ENCODE measurements around the gene UBE2I. TPM values are rescaled to one million over a fixed set of nuclear protein-coding genes. Genes with fewer than 3 reads are reported as not detected.
"Not testable (repeated sequence)": the region's sequence is repeated elsewhere in the genome, so short reads cannot be mapped to it uniquely, and the experiment has no call there.

UBE2I gene
- total RNA-seq, 4 donors from 2014 or later = 54.1 to 119 (median 107) TPM

DNA sequence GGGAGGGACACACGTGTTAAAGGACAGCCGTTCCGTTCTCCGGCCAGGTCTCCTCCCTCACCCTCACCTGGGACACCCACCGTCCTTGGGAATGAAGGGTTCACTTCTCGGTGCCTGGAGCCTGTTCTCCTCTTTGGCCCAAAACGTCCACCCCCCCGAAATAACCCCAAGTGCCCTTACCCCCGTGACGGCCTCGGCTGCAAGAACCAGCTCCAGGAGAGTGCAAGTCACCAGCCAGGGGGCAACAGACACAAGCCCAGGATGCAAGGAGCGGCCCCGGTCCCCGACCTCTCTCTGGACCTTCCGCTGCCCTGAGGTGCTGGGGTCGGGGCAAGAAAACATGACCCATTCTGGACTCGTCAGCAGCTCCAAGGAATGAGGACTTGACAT is 20.0 kb upstream of the UBE2I start:
- Histone ChIP-seq H3K36me3 (no peaks in the 10 kb centered on the region), H3K4me1 (no peaks in the 10 kb centered on the region), H3K27me3 (peaks cover 0 to 4% of the 10 kb centered on the region in 2 donors), H3K9me3 (no peaks in the 10 kb centered on the region), H3K4me3 (no peak overlapping the region), H3K27ac (no peak overlapping the region)
- DNase-seq = no peak
- TF ChIP-seq POLR2A (IDR thresholded peaks at IDR 0.05) = no peak
- TF ChIP-seq, protein P1, sequence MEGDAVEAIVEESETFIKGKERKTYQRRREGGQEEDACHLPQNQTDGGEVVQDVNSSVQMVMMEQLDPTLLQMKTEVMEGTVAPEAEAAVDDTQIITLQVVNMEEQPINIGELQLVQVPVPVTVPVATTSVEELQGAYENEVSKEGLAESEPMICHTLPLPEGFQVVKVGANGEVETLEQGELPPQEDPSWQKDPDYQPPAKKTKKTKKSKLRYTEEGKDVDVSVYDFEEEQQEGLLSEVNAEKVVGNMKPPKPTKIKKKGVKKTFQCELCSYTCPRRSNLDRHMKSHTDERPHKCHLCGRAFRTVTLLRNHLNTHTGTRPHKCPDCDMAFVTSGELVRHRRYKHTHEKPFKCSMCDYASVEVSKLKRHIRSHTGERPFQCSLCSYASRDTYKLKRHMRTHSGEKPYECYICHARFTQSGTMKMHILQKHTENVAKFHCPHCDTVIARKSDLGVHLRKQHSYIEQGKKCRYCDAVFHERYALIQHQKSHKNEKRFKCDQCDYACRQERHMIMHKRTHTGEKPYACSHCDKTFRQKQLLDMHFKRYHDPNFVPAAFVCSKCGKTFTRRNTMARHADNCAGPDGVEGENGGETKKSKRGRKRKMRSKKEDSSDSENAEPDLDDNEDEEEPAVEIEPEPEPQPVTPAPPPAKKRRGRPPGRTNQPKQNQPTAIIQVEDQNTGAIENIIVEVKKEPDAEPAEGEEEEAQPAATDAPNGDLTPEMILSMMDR (IDR thresholded peaks at IDR 0.05) = no peak

DNA sequence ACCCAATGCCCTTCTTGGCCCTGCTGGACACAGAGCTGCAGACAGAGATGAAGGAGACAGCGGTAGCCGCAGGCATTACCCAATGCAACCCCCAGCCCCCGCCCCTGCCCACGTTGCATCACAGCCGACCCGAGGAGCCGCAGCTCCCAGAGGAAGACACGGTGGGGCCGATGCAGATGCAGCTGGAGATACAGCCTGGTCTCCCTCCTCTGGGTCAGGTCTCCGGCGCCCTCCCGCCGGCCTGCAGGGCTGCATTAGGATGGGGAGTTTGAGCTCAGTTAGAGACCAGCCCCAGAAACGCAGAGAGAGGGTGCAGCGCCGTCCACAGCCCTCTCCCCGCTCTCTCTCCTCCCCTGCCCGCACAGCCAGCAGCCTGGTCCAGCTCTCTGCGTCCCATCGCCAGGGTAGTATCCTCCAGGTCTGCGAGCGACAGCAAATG is 19.4 kb upstream of the UBE2I start:
- peaks cover 0 to 4% of the 10 kb centered on the region in 2 donors for H3K27me3 ChIP-seq

DNA sequence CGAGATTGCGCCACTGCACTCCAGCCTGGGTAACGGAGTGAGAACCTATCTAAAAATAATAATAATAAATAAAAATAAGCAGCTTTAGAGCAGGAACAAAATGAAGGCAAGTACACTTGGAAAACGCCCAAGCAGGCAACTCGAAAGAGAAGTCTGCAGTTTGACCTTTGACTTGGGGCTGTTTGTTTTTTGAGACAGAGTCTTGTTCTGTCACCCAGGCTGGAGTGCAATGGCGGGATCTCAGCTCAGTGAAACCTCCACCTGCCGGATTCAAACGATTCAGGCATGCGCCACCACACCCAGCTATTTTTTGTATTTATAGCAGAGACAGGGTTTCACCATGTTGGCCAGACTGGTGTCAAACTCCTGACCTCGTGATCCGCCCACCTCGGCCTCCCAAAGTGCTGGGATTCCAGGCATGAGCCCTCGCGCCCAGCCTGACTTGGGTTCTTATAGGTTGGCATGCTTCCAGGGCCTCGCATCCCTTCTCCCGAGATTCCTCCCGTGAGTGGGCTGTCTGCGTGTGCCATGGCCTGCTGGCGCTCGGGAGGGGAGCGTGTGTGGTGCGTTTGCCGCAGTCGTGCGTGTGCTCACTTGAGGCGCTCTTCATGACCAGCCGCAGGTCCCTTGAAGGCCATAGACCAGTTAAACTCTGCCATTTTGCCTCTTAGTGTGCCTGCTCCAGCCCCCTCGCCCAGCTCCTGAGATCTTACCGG is 18.4 kb upstream of the UBE2I start:
- H3K9me3 ChIP-seq = no peaks in the 10 kb centered on the region
- TF ChIP-seq, protein P1 (IDR thresholded peaks at IDR 0.05) = no peak
- TF ChIP-seq POLR2A (IDR thresholded peaks at IDR 0.05) = no peak
- H3K27ac ChIP-seq = no peak overlapping the region
- peaks cover 0 to 4% of the 10 kb centered on the region in 2 donors for H3K27me3 ChIP-seq
- no peak for DNase-seq
- H3K4me3 ChIP-seq = no peak overlapping the region
- H3K4me1 ChIP-seq = no peaks in the 10 kb centered on the region
- H3K36me3 ChIP-seq = no peaks in the 10 kb centered on the region

More for the DNA sequence above, 19.4 kb upstream of the UBE2I start:
- Histone ChIP-seq H3K27ac (no peak overlapping the region), H3K9me3 (no peaks in the 10 kb centered on the region), H3K36me3 (no peaks in the 10 kb centered on the region), H3K4me1 (no peaks in the 10 kb centered on the region), H3K4me3 (no peak overlapping the region)
- DNase-seq = no peak
- TF ChIP-seq POLR2A (IDR thresholded peaks at IDR 0.05) = no peak

DNA sequence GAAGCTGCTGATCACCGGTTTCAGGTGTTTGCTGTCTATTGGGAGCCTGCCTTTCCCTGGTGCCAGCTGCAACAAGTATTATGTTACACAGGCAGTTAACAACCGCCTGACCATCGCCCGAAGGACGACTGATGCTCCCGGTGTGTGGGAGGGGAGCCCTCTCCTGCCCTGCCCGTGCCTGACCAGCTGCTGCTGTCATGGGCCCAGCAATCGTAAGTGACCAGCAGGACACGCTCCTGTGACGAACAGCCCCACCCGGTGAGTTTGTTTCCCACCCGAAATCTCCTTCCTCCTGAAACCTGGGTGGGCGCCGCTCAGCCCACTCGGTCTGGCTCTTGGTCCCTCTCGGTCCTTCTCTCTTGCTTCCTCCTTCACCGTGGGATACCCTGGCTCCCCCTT is 17.9 kb upstream of the UBE2I start:
- TF ChIP-seq, protein P1 (IDR thresholded peaks at IDR 0.05) = no peak
- TF ChIP-seq POLR2A (IDR thresholded peaks at IDR 0.05) = no peak
- Histone ChIP-seq H3K27me3 (peaks cover 0 to 4% of the 10 kb centered on the region in 2 donors), H3K9me3 (no peaks in the 10 kb centered on the region), H3K36me3 (no peaks in the 10 kb centered on the region), H3K27ac (no peak overlapping the region), H3K4me3 (no peak overlapping the region), H3K4me1 (no peaks in the 10 kb centered on the region)
- DNase-seq = no peak

DNA sequence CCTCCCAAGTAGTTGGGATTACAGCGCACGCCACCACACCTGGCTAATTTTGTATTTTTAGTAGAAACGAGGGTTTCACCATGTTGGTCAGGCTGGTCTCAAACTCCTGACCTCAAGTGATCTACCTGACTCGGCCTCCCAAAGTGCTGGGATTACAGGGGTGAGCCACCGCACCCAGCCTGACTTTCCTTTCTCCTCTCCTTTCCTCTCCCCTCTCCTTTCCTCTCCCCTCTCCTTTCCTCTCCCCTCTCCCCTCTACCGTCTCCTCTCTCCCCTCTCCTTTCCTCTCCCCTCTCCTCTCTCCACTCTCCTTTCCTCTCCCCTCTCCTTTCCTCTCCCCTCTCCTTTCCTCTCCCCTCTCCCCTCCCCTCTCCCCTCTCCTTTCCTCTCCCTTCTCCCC is 17.2 kb upstream of the UBE2I start:
- H3K4me1 ChIP-seq, H3K27me3 ChIP-seq, H3K27ac ChIP-seq: not testable (repeated sequence)

DNA sequence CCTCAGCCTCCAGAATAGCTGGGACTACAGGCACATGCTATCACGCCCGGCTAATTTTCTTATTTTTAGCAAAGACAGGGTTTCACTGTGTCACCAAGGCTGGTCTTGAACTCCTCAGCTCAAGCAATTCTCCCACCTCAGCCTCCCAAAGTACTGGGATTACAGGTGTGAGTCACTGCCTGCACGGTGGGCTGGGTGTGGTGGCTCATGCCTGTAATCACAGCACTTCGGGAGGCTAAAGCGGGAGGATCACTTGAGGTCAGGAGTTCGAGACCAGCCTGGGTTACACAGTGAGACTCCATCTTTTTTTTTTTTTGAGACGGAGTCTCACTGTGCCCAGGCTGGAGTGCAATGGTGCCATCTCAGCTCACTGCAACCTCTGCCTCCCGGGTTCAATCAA is 16.6 kb upstream of the UBE2I start:
- H3K27ac ChIP-seq, H3K9me3 ChIP-seq, H3K27me3 ChIP-seq, DNase-seq, H3K4me1 ChIP-seq, H3K4me3 ChIP-seq, H3K36me3 ChIP-seq: not testable (repeated sequence)

More for the DNA sequence above, 17.2 kb upstream of the UBE2I start:
- not testable (repeated sequence) for H3K36me3 ChIP-seq, H3K9me3 ChIP-seq, DNase-seq, H3K4me3 ChIP-seq

DNA sequence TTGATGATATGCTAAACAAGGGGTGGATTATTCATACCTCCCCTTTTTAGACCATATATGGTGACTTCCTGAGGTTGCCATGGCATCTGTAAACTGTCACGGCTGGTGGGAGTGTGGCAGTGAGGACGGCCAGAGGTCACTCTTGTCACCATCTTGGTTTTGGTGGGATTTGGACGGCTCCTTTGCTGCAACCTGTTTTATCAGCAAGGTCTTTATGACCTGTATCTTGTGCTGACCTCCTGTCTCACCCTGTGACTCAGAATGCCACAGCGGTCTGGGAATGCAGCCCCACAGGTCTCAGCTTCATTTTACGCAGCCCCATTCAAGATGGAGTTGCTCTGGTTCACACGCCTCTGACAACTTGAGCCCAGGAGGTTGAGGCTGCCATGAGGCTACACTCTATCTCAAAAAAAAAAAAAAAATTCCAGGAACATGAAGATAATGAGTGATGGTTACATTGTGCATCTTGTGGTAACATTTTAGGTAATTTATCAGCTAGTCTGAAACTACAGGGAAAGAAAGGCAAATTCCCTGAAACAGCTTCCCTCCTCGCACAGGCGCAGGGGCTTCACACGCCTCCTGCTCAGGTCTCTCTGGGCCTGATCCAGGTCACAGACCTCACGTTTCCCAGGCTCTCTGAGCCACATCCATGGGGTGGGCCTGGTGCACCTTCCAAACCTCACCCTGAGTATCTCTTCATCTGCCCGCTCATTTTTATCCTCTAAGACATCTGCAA is 15.3 kb upstream of the UBE2I start:
- no peak overlapping the region for H3K4me3 ChIP-seq
- H3K4me1 ChIP-seq = peaks cover 0 to 4% (median 2%) of the 10 kb centered on the region in 4 donors
- TF ChIP-seq, protein P1 (IDR thresholded peaks at IDR 0.05) = no peak
- no peak for TF ChIP-seq POLR2A (IDR thresholded peaks at IDR 0.05)
- no peaks in the 10 kb centered on the region for H3K27me3 ChIP-seq
- H3K27ac ChIP-seq = no peak overlapping the region
- no peak for DNase-seq
- no peaks in the 10 kb centered on the region for H3K36me3 ChIP-seq
- H3K9me3 ChIP-seq = no peaks in the 10 kb centered on the region

All from Peyer's patch (tissue), 4 donors.